C4-2B (cell line): ENCODE data around the gene SPECC1L.
"Not testable (repeated sequence)": the region's sequence is repeated elsewhere in the genome, so short reads cannot be mapped to it uniquely, and the experiment has no call there.

ENCODE experiments used
- H3K27ac ChIP-seq: fragments of 450-650 bp; 2 replicates; pipeline ENCODE4 v1.5.1; 2017
- CTCF ChIP-seq: fragments of 450-650 bp; conservative IDR thresholded peaks from 2 replicates; pipeline ENCODE4 v1.5.1; 2017; ENCODE audit warnings: mild to moderate bottlenecking
- ZFX ChIP-seq: fragments of 450-650 bp; IDR thresholded peaks from 2 replicates; pipeline ENCODE4 v1.6.1; 2017

Gene SPECC1L

GRCh38 chr22:24291515-24292201, 21.0 kb downstream of the SPECC1L start:
- H3K27ac ChIP-seq = peak overlapping the region; percentile 87
- TF ChIP-seq ZFX (no peak), CTCF (no peak)

GRCh38 chr22:24292202-24292830, 21.7 kb downstream of the SPECC1L start:
- peak overlapping the region; percentile 97 for H3K27ac ChIP-seq

GRCh38 chr22:24294913-24295312, 24.3 kb downstream of the SPECC1L start:
- peak overlapping the region; percentile 70 for H3K27ac ChIP-seq

- H3K27ac ChIP-seq = not testable (repeated sequence)
Observed at GRCh38 chr22:24298497-24299155, 28.0 kb downstream of the SPECC1L start.

- not testable (repeated sequence) for H3K27ac ChIP-seq
Observed at GRCh38 chr22:24300522-24300921, 29.9 kb downstream of the SPECC1L start.

GRCh38 chr22:24302591-24302990, 32.0 kb downstream of the SPECC1L start:
- TF ChIP-seq CTCF (no peak), ZFX (no peak)
- peak overlapping the region; percentile 93 for H3K27ac ChIP-seq

GRCh38 chr22:24303007-24303406, 32.4 kb downstream of the SPECC1L start:
- TF ChIP-seq CTCF = no peak
- peak overlapping the region; percentile 93 for H3K27ac ChIP-seq

GRCh38 chr22:24304062-24304675, 33.5 kb downstream of the SPECC1L start:
- peak overlapping the region; percentile 93; the same call in 1 of the 2 replicates for H3K27ac ChIP-seq
- no peak for TF ChIP-seq CTCF

GRCh38 chr22:24305260-24305692, 34.6 kb downstream of the SPECC1L start:
- no peak for TF ChIP-seq ZFX
- TF ChIP-seq CTCF = no peak
- H3K27ac ChIP-seq = peak overlapping the region; percentile 94
